IMR-90 (cell line): ENCODE data around the gene YY1AP1. TPM values are rescaled to one million over a fixed set of nuclear protein-coding genes. Genes with fewer than 3 reads are reported as not detected.
A peak's percentile ranks its signal among the peaks of the same experiment; 100 is the strongest.

Source experiments
- ATAC-seq: fragments of 200-7000 bp; cut with Tn5 transposase; 2 replicates; pipeline ENCODE4 v1.9.1; 2020; ENCODE audit warnings: low read depth, mild to moderate bottlenecking, moderate library complexity
- BruUV-seq: library from RNA; stranded (reverse); fragments of 400-500 nt; replicated peaks from 2 replicates; lab custom pipeline; 2021; lab: Mats Ljungman, UMichigan
- CTCF ChIA-PET: fragments of 300-600 bp; formaldehyde crosslinking; extraction: SDS; loops from one replicate; lab custom pipeline; 2021; ENCODE audit warnings: antibody characterized with exemption; lab: Yijun Ruan, JAX
- POLR2A ChIA-PET: fragments of 300-600 bp; sonication (Branson Sonifier 250); formaldehyde crosslinking; loops from one replicate; lab custom pipeline; 2022; ENCODE audit warnings: antibody characterized with exemption; ENCODE audit not compliant: unreplicated experiment; lab: Charles Lee
- DNase-seq: peaks from one replicate; pipeline ENCODE4 v3.0.0; 2013
- H2AFZ ChIP-seq: replicated peaks from 2 replicates; pipeline ENCODE3; 2013; ENCODE audit warnings: low read length, mild to moderate bottlenecking; ENCODE audit not compliant: poor library complexity
- H2AK5ac ChIP-seq: 2 replicates; pipeline ENCODE4 v1.6.1; 2013; ENCODE audit warnings: low read depth, low read length, inconsistent platforms
- H2AK9ac ChIP-seq: replicated peaks from 2 replicates; pipeline ENCODE3; 2013; ENCODE audit warnings: mild to moderate bottlenecking, low read depth, low read length, moderate library complexity; ENCODE audit not compliant: poor library complexity
- H2BK120ac ChIP-seq: 2 replicates; pipeline ENCODE4 v1.6.1; 2013; ENCODE audit warnings: low read depth, low read length, inconsistent platforms
- H2BK15ac ChIP-seq: 3 replicates; pipeline ENCODE4 v1.6.1; 2013; ENCODE audit warnings: low read depth, low read length, inconsistent platforms
- H2BK20ac ChIP-seq: 2 replicates; pipeline ENCODE4 v1.6.1; 2013; ENCODE audit warnings: low read depth, mild to moderate bottlenecking, inconsistent platforms, low read length, moderate library complexity
- H2BK5ac ChIP-seq: 2 replicates; pipeline ENCODE4 v1.6.1; 2013; ENCODE audit warnings: mild to moderate bottlenecking, low read depth, low read length, inconsistent platforms; ENCODE audit not compliant: poor library complexity, severe bottlenecking
- H3K14ac ChIP-seq: replicated peaks from 2 replicates; pipeline ENCODE4 v1.6.1; 2013; ENCODE audit warnings: low read depth, low read length, inconsistent platforms
- H3K18ac ChIP-seq: 2 replicates; pipeline ENCODE4 v1.6.1; 2013; ENCODE audit warnings: low read depth, low read length, control low read depth
- H3K23ac ChIP-seq: 2 replicates; pipeline ENCODE4 v1.6.1; 2013; ENCODE audit warnings: low read depth, low read length, inconsistent platforms
- H3K27ac ChIP-seq: 2 replicates; pipeline ENCODE4 v1.5.1; 2013; ENCODE audit warnings: mild to moderate bottlenecking, control low read depth, low read length; ENCODE audit not compliant: insufficient read depth
- H3K27me3 ChIP-seq: 2 replicates; pipeline ENCODE4 v1.6.1; 2013; ENCODE audit warnings: low read length; ENCODE audit not compliant: control insufficient read depth, insufficient read depth
- H3K36me3 ChIP-seq: 2 replicates; pipeline ENCODE4 v1.6.1; 2013; ENCODE audit warnings: low read length, mixed read lengths; ENCODE audit not compliant: control insufficient read depth, insufficient read depth
- H3K4ac ChIP-seq: 2 replicates; pipeline ENCODE4 v1.6.1; 2013; ENCODE audit warnings: low read depth, low read length, inconsistent platforms
- H3K4me1 ChIP-seq: 2 replicates; pipeline ENCODE4 v1.6.1; 2013; ENCODE audit warnings: low read length, mixed read lengths; ENCODE audit not compliant: control insufficient read depth, insufficient read depth
- H3K4me2 ChIP-seq: 2 replicates; pipeline ENCODE4 v1.6.1; 2013; ENCODE audit warnings: low read depth, mild to moderate bottlenecking, control low read depth, low read length, moderate library complexity
- H3K4me3 ChIP-seq: 2 replicates; pipeline ENCODE4 v1.5.1; 2013; ENCODE audit warnings: low read depth, mild to moderate bottlenecking, control low read depth, low read length, moderate library complexity; ENCODE audit not compliant: insufficient read depth
- H3K56ac ChIP-seq: 2 replicates; pipeline ENCODE4 v1.6.1; 2013; ENCODE audit warnings: low read length, inconsistent platforms; ENCODE audit not compliant: insufficient read depth; ENCODE audit errors: extremely low read depth
- H3K79me1 ChIP-seq, 2 experiments: 2 replicates each; pipeline ENCODE4 v1.6.1; 2013; ENCODE audit warnings: low read length in 2 of 2, inconsistent platforms in 1 of 2, low read depth in 1 of 2
- H3K9ac ChIP-seq: 2 replicates; pipeline ENCODE4 v1.6.1; 2013; ENCODE audit warnings: low read depth, low read length, control low read depth
- H3K9me1 ChIP-seq: 2 replicates; pipeline ENCODE4 v1.6.1; 2013; ENCODE audit warnings: low read length, inconsistent platforms; ENCODE audit not compliant: insufficient read depth
- H3K9me3 ChIP-seq: 2 replicates; pipeline ENCODE4 v1.6.1; 2013; ENCODE audit warnings: low read length; ENCODE audit not compliant: control insufficient read depth, insufficient read depth
- H4K20me1 ChIP-seq: 2 replicates; pipeline ENCODE4 v1.6.1; 2013; ENCODE audit warnings: low read length, inconsistent platforms; ENCODE audit not compliant: insufficient read depth
- H4K5ac ChIP-seq: 2 replicates; pipeline ENCODE4 v1.6.1; 2013; ENCODE audit warnings: mild to moderate bottlenecking, low read depth, low read length, control low read depth
- H4K8ac ChIP-seq, 2 experiments: 2 replicates each; pipeline ENCODE4 v1.6.1; 2013; ENCODE audit warnings: low read depth in 2 of 2, low read length in 2 of 2, control low read depth in 1 of 2, inconsistent platforms in 1 of 2
- H4K91ac ChIP-seq: 2 replicates; pipeline ENCODE4 v1.6.1; 2013; ENCODE audit warnings: low read depth, low read length, inconsistent platforms; ENCODE audit not compliant: insufficient read depth
- BHLHE40 ChIP-seq: fragments of 150-350 bp; IDR thresholded peaks from 2 replicates; pipeline ENCODE4 v1.6.1; 2016; ENCODE audit warnings: mild to moderate bottlenecking, low read depth, low read length
- CEBPB ChIP-seq: IDR thresholded peaks from 2 replicates; pipeline ENCODE4 v1.6.1; 2012; ENCODE audit warnings: low read depth, low read length, improper control_type of control experiment
- CHD1 ChIP-seq: IDR thresholded peaks from 2 replicates; pipeline ENCODE4 v1.6.1; 2012; ENCODE audit warnings: low read depth, low read length, improper control_type of control experiment
- FOS ChIP-seq: fragments of 150-350 bp; IDR thresholded peaks from 2 replicates; pipeline ENCODE4 v1.6.1; 2016; ENCODE audit warnings: low read depth, low read length
- MAFK ChIP-seq: IDR thresholded peaks from 2 replicates; pipeline ENCODE4 v1.6.1; 2012; ENCODE audit warnings: low read depth, low read length, improper control_type of control experiment
- MAZ ChIP-seq: IDR thresholded peaks from 2 replicates; pipeline ENCODE4 v1.6.1; 2012; ENCODE audit warnings: low read depth, mild to moderate bottlenecking, low read length, improper control_type of control experiment, moderate library complexity, borderline replicate concordance
- MXI1 ChIP-seq: IDR thresholded peaks from 2 replicates; pipeline ENCODE4 v1.6.1; 2012; ENCODE audit warnings: low read depth, mild to moderate bottlenecking, low read length, moderate library complexity, borderline replicate concordance
- NFE2L2 ChIP-seq: fragments of 150-350 bp; IDR thresholded peaks from 2 replicates; pipeline ENCODE4 v1.6.1; 2016; ENCODE audit warnings: low read depth, mild to moderate bottlenecking, low read length
- POLR2A ChIP-seq: IDR thresholded peaks from 2 replicates; pipeline ENCODE4 v1.6.1; 2012; ENCODE audit warnings: mild to moderate bottlenecking, low read depth, low read length
- RAD21 ChIP-seq: IDR thresholded peaks from 2 replicates; pipeline ENCODE4 v1.6.1; 2012; ENCODE audit warnings: low read length, improper control_type of control experiment
- RFX5 ChIP-seq: IDR thresholded peaks from 2 replicates; pipeline ENCODE4 v1.8.0; 2012; ENCODE audit warnings: low read depth, mild to moderate bottlenecking, low read length, moderate library complexity
- SMC3 ChIP-seq: fragments of 150-350 bp; IDR thresholded peaks from 2 replicates; pipeline ENCODE4 v1.6.1; 2016; ENCODE audit warnings: low read depth, mild to moderate bottlenecking, antibody characterized with exemption, low read length, moderate library complexity
- WGBS, 2 experiments: methylation state at CpG; one replicate each; pipeline versions ENCODE4 v1.1.5 to v1.1.7; 2013; ENCODE audit warnings: missing lambda C conversion rate in 2 of 2; ENCODE audit not compliant: insufficient read length in 1 of 2; ENCODE audit errors: extremely low coverage in 2 of 2; 5-methylcytosine and 5-hydroxymethylcytosine counted together
- dilution Hi-C: fragments of 300-500 bp; cut with HindIII; formaldehyde crosslinking; loops from one replicate; pipeline ENCODE4 v1.14.3; 2018; ENCODE audit warnings: low sequenced_read_pairs; ENCODE audit not compliant: unreplicated experiment
- in situ Hi-C: fragments of 300-500 bp; cut with MboI; formaldehyde crosslinking; loops from 3 replicates; pipeline ENCODE4 v1.14.3; 2019; ENCODE audit warnings: low sequenced_read_pairs, inconsistent platforms, mixed read lengths
- intact Hi-C: fragments of 100-400 bp; cut with micrococcal nuclease; formaldehyde crosslinking; loops from 2 replicates; pipeline ENCODE4 v1.10.0; 2022
- polyA plus RNA-seq, 3 experiments: library from polyadenylated mRNA; depleted of rRNA; stranded (reverse); fragments of >200 nt; gene quantifications; 2 replicates each; pipeline ENCODE4 v1.2.3, GENCODE V29; 2012; ENCODE audit warnings: low replicate concordance in 1 of 3
- total RNA-seq: library from RNA; depleted of rRNA; stranded (reverse); fragments of >200 nt; gene quantifications from 2 replicates; pipeline ENCODE4 v1.2.3, GENCODE V29; 2012
- TF ChIP-seq, protein P1 (sequence below): fragments of 150-350 bp; IDR thresholded peaks from 2 replicates; pipeline ENCODE4 v1.6.1; 2017; ENCODE audit warnings: mild to moderate bottlenecking, antibody characterized with exemption, low read length, low read depth
- TF ChIP-seq, protein P2 (sequence below): conservative IDR thresholded peaks from 2 replicates; pipeline ENCODE4 v1.5.1; 2012; ENCODE audit warnings: mild to moderate bottlenecking, low read depth, low read length, improper control_type of control experiment

Gene YY1AP1
- total and polyA plus RNA-seq, 2 of the 4 experiments (the other 2 are of a cell fraction) = 31.5 to 52.6 TPM

DNA sequence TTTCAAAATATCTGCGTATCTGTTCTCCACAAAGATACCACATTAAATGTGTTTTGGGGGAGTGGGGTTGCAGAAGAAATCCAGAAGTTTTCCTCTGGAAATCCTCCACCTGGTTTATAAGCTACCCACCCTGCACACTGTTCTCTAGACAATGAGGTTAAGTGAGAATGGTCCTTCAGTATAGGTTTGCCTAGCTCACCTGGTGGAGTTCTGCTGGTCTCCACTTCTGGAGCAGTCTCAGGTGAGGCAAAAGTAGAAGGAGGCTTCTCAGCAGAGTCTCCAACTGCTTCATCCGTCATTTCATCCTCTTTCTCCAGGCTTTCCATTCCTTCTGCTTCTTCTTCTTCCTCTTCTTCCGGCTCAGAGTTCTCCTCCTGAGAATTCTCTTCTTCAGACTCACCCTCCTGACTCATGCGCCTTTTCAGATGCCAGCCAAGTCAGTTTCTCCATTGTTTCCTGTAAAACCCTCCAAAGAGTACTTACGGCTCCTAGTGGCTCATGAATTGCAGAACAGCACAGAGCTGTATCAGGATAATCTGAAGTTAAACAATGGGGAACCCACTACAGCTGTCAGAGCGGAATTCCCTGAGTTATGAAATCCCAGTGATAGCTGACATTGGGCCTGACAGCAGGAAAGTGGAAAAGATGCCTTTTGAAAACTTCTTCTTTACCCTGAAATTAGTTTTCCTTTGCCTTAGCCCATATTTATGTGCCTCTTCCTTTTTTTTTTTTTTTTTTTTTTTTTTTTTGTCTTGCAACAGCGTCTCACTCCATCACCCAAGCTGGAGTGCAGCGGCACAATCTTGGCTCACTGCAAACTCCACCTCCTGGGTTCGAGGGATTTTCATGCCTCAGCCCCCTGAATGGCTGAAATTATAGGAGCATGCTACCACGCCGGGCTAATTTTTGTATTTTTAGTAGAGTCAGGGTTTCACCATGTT is 40.1 kb downstream of the YY1AP1 start:
- H4K5ac ChIP-seq = peak overlapping the region; percentile 76
- H3K4me2 ChIP-seq = peak overlapping the region; percentile 78
- peak overlapping the region; percentile 86 for H2BK5ac ChIP-seq
- WGBS, 2 experiments = 70% methylated on average over 4 of the region's 11 CpGs; no CpG with 5 or more reads in 1 of the 2 experiments
- 0 out of 2 replicates have a peak, but pooled peaks cover 4% of the 10 kb centered on the region for H3K9me1 ChIP-seq
- no peak for TF ChIP-seq CHD1
- peak; percentile 68 for TF ChIP-seq CEBPB
- TF ChIP-seq FOS = peak; percentile 62; the same call in 1 of the 2 replicates
- TF ChIP-seq, protein P1, sequence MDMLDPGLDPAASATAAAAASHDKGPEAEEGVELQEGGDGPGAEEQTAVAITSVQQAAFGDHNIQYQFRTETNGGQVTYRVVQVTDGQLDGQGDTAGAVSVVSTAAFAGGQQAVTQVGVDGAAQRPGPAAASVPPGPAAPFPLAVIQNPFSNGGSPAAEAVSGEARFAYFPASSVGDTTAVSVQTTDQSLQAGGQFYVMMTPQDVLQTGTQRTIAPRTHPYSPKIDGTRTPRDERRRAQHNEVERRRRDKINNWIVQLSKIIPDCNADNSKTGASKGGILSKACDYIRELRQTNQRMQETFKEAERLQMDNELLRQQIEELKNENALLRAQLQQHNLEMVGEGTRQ = no peak
- TF ChIP-seq, protein P2, sequence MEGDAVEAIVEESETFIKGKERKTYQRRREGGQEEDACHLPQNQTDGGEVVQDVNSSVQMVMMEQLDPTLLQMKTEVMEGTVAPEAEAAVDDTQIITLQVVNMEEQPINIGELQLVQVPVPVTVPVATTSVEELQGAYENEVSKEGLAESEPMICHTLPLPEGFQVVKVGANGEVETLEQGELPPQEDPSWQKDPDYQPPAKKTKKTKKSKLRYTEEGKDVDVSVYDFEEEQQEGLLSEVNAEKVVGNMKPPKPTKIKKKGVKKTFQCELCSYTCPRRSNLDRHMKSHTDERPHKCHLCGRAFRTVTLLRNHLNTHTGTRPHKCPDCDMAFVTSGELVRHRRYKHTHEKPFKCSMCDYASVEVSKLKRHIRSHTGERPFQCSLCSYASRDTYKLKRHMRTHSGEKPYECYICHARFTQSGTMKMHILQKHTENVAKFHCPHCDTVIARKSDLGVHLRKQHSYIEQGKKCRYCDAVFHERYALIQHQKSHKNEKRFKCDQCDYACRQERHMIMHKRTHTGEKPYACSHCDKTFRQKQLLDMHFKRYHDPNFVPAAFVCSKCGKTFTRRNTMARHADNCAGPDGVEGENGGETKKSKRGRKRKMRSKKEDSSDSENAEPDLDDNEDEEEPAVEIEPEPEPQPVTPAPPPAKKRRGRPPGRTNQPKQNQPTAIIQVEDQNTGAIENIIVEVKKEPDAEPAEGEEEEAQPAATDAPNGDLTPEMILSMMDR = peak; percentile 83
- TF ChIP-seq NFE2L2 = no peak
- 0 out of 2 replicates have a peak, but pooled peaks have one; percentile 18 for TF ChIP-seq POLR2A
- peak; percentile 81 for TF ChIP-seq RAD21
- peak; percentile 54 for TF ChIP-seq SMC3
- no peak for TF ChIP-seq MAZ
- TF ChIP-seq RFX5 = no peak
- TF ChIP-seq MAFK = peak; percentile 23; the same call in 1 of the 2 replicates
- TF ChIP-seq MXI1 = 0 out of 2 replicates have a peak, but pooled peaks have one; percentile 18
- TF ChIP-seq BHLHE40 = no peak
- H2BK15ac ChIP-seq = peak overlapping the region; percentile 51; the same call in 1 of the 3 replicates
- H2BK120ac ChIP-seq = peak overlapping the region; percentile 84
- H2AK5ac ChIP-seq = peak overlapping the region; percentile 68; the same call in 1 of the 2 replicates
- H3K79me1 ChIP-seq = peaks cover 0 to 19% of the 10 kb centered on the region in 2 experiments
- peaks cover 5% of the 10 kb centered on the region; the same call in 1 of the 2 replicates for H3K9me3 ChIP-seq
- ATAC-seq (peak; percentile 92), DNase-seq (peak; percentile 94)
- peak overlapping the region; percentile 86; the same call in 1 of the 2 replicates for H3K14ac ChIP-seq
- H3K27ac ChIP-seq = peak overlapping the region; percentile 69
- dilution Hi-C loops = no loop called here
- H3K56ac ChIP-seq = peak overlapping the region; percentile 73; the same call in 1 of the 2 replicates
- H3K4me1 ChIP-seq = peaks cover 8% of the 10 kb centered on the region
- ChIA-PET POLR2A (no interaction called here), CTCF (interaction anchor here (0.5 to 1.1 kb wide), 3 partner anchors 49 to 398 kb away, joined by 3 to 6 read pairs (median 3); no protein-coding TSS in a partner anchor)
- H3K4ac ChIP-seq = peak overlapping the region; percentile 79
- H4K20me1 ChIP-seq = no peaks in the 10 kb centered on the region
- peak overlapping the region; percentile 17; the same call in 1 of the 2 replicates for H2BK20ac ChIP-seq
- 0 out of 2 replicates have a peak overlapping the region, but pooled peaks have one; percentile 57 for H3K23ac ChIP-seq
- no TSS peak for BruUV-seq
- in situ Hi-C loops = no loop called here
- no peaks in the 10 kb centered on the region for H3K27me3 ChIP-seq
- peak overlapping the region; percentile 25; the same call in 1 of the 2 replicates for H3K18ac ChIP-seq
- H2AK9ac ChIP-seq = no peak overlapping the region
- peak overlapping the region; percentile 76; the same call in 1 of the 2 replicates for H3K9ac ChIP-seq
- H4K8ac ChIP-seq = peak overlapping the region; percentile 80 to 92
- intact Hi-C loops = loop anchor here (1.0 to 5.0 kb wide), 5 partner anchors 41 to 472 kb away; partner anchors contain the start of genes HCN3 and RUSC1
- peak overlapping the region; percentile 73 for H2AFZ ChIP-seq
- H3K36me3 ChIP-seq = no peaks in the 10 kb centered on the region
- peak overlapping the region; percentile 32; the same call in 1 of the 2 replicates for H3K4me3 ChIP-seq
- H4K91ac ChIP-seq = peak overlapping the region; percentile 84
